ENCODE data around the gene PRXL2C.

Gene PRXL2C

GRCh38 chr9:96618209-96619123 is 36.7 kb downstream of the PRXL2C start:
- H3K79me2 ChIP-seq (ENCODE audit: insufficient read depth, low read length) = no peaks in the 10 kb centered on the region
- no peak overlapping the region for H3K4me3 ChIP-seq (ENCODE audit: low read length, poor library complexity, severe bottlenecking)
- no peaks in the 10 kb centered on the region for H3K36me3 ChIP-seq (ENCODE audit: insufficient read depth, low read length)
- no peaks in the 10 kb centered on the region for H3K27me3 ChIP-seq (ENCODE audit: insufficient read depth, low read length, poor library complexity, severe bottlenecking)
- H3F3A ChIP-seq (ENCODE audit: low read depth) = no peaks in the 10 kb centered on the region
- H3K4me1 ChIP-seq (ENCODE audit: insufficient read depth, low read length, poor library complexity, severe bottlenecking) = peaks cover 9% of the 10 kb centered on the region
- H3K9ac ChIP-seq (ENCODE audit: low read depth, low read length, poor library complexity, severe bottlenecking) = no peak overlapping the region
- H3K9me3 ChIP-seq (ENCODE audit: insufficient read depth, low read depth, low read length) = no peaks in the 10 kb centered on the region
- H3K9me2 ChIP-seq (replicated peaks; ENCODE audit: low read depth, low read length) = no peaks in the 10 kb centered on the region
- H2AFZ ChIP-seq (ENCODE audit: low read length) = no peak overlapping the region
- TF ChIP-seq CTCF (conservative IDR thresholded peaks at IDR 0.05; ENCODE audit: low read length) (no peak), EZH2phosphoT487 (IDR thresholded peaks at IDR 0.05; ENCODE audit: borderline replicate concordance) (no peak)
- H3K4me2 ChIP-seq (ENCODE audit: low read depth, low read length, poor library complexity, severe bottlenecking) = no peak overlapping the region
- H4K20me1 ChIP-seq (ENCODE audit: insufficient read depth, low read length, poor library complexity, severe bottlenecking) = no peaks in the 10 kb centered on the region

- H4K20me1 ChIP-seq (ENCODE audit: insufficient read depth, low read length, poor library complexity, severe bottlenecking) = no peaks in the 10 kb centered on the region
- H3K4me3 ChIP-seq (ENCODE audit: low read length, poor library complexity, severe bottlenecking) = no peak overlapping the region
- H3K4me2 ChIP-seq (ENCODE audit: low read depth, low read length, poor library complexity, severe bottlenecking) = no peak overlapping the region
- no peak for TF ChIP-seq EZH2phosphoT487 (IDR thresholded peaks at IDR 0.05; ENCODE audit: borderline replicate concordance)
- TF ChIP-seq CTCF (conservative IDR thresholded peaks at IDR 0.05; ENCODE audit: low read length) = no peak
- no peak overlapping the region for H2AFZ ChIP-seq (ENCODE audit: low read length)
- peaks cover 9% of the 10 kb centered on the region for H3K4me1 ChIP-seq (ENCODE audit: insufficient read depth, low read length, poor library complexity, severe bottlenecking)
- no peaks in the 10 kb centered on the region for H3K79me2 ChIP-seq (ENCODE audit: insufficient read depth, low read length)
- H3K9me3 ChIP-seq (ENCODE audit: insufficient read depth, low read depth, low read length) = no peaks in the 10 kb centered on the region
- H3K27me3 ChIP-seq (ENCODE audit: insufficient read depth, low read length, poor library complexity, severe bottlenecking) = no peaks in the 10 kb centered on the region
- no peaks in the 10 kb centered on the region for H3K9me2 ChIP-seq (replicated peaks; ENCODE audit: low read depth, low read length)
- H3K36me3 ChIP-seq (ENCODE audit: insufficient read depth, low read length) = no peaks in the 10 kb centered on the region
- no peak overlapping the region for H3K9ac ChIP-seq (ENCODE audit: low read depth, low read length, poor library complexity, severe bottlenecking)
- no peaks in the 10 kb centered on the region for H3F3A ChIP-seq (ENCODE audit: low read depth)
Measured at GRCh38 chr9:96617439-96618185, 37.5 kb downstream of the PRXL2C start.

GRCh38 chr9:96616817-96617438 is 38.2 kb downstream of the PRXL2C start:
- Histone ChIP-seq H4K20me1 (ENCODE audit: insufficient read depth, low read length, poor library complexity, severe bottlenecking) (no peaks in the 10 kb centered on the region), H2AFZ (ENCODE audit: low read length) (no peak overlapping the region), H3K4me3 (ENCODE audit: low read length, poor library complexity, severe bottlenecking) (no peak overlapping the region), H3K4me2 (ENCODE audit: low read depth, low read length, poor library complexity, severe bottlenecking) (no peak overlapping the region), H3K9me3 (ENCODE audit: insufficient read depth, low read depth, low read length) (no peaks in the 10 kb centered on the region), H3K9me2 (replicated peaks; ENCODE audit: low read depth, low read length) (no peaks in the 10 kb centered on the region), H3K36me3 (ENCODE audit: insufficient read depth, low read length) (no peaks in the 10 kb centered on the region), H3K27me3 (ENCODE audit: insufficient read depth, low read length, poor library complexity, severe bottlenecking) (no peaks in the 10 kb centered on the region), H3K4me1 (ENCODE audit: insufficient read depth, low read length, poor library complexity, severe bottlenecking) (peaks cover 8% of the 10 kb centered on the region), H3K79me2 (ENCODE audit: insufficient read depth, low read length) (no peaks in the 10 kb centered on the region), H3F3A (ENCODE audit: low read depth) (no peaks in the 10 kb centered on the region), H3K9ac (ENCODE audit: low read depth, low read length, poor library complexity, severe bottlenecking) (no peak overlapping the region)
- TF ChIP-seq CTCF (conservative IDR thresholded peaks at IDR 0.05; ENCODE audit: low read length) (no peak), EZH2phosphoT487 (IDR thresholded peaks at IDR 0.05; ENCODE audit: borderline replicate concordance) (no peak)

Measured in Loucy (cell line).